Fibroblast of the aortic adventitia (primary cell): ENCODE measurements around the gene FBH1. TPM values are rescaled to one million over a fixed set of nuclear protein-coding genes. Genes with fewer than 3 reads are reported as not detected.

ENCODE experiments used
- DNase-seq: peaks from one replicate; pipeline ENCODE4 v3.0.0-alpha.2; 2010; ENCODE audit warnings: low read depth
- H3K4me3 ChIP-seq: 2 replicates; pipeline ENCODE4 v1.5.1; 2011; ENCODE audit warnings: low read depth, mild to moderate bottlenecking, control low read depth, low read length, moderate library complexity
- total RNA-seq: library from RNA; depleted of rRNA; stranded (reverse); fragments of >200 nt; gene quantifications from 2 replicates; pipeline ENCODE4 v1.2.3, GENCODE V29; 2012; ENCODE audit warnings: low replicate concordance
- TF ChIP-seq, protein P1 (sequence below): IDR thresholded peaks from 2 replicates; pipeline ENCODE4 v1.5.1; 2011; ENCODE audit warnings: mild to moderate bottlenecking, low read length, control low read depth, inconsistent platforms; ENCODE audit not compliant: insufficient read depth

The FBH1 gene
- total RNA-seq, 1 donor: 61.4 TPM

DNA sequence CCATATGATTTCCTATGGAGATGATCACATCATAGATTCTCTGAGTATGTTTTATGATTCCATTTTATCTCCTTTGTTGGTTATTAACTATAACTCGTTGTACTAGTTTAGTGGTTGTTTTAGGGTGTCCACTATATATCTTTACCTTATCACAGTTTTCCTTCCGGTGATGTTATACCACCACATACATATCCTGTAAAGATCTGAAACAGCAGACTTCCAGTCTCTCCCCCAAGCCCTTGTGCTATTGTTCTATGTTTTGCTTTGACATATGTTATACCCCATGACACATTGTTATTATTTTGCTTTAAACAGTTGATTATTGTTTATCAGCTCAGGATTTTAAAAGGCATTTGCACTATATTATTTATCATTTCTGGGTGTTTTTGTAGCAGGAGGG is 80.0 kb downstream of the FBH1 start:
- DNase-seq: no peak
- H3K4me3 ChIP-seq: no peak overlapping the region
- TF ChIP-seq, protein P1, sequence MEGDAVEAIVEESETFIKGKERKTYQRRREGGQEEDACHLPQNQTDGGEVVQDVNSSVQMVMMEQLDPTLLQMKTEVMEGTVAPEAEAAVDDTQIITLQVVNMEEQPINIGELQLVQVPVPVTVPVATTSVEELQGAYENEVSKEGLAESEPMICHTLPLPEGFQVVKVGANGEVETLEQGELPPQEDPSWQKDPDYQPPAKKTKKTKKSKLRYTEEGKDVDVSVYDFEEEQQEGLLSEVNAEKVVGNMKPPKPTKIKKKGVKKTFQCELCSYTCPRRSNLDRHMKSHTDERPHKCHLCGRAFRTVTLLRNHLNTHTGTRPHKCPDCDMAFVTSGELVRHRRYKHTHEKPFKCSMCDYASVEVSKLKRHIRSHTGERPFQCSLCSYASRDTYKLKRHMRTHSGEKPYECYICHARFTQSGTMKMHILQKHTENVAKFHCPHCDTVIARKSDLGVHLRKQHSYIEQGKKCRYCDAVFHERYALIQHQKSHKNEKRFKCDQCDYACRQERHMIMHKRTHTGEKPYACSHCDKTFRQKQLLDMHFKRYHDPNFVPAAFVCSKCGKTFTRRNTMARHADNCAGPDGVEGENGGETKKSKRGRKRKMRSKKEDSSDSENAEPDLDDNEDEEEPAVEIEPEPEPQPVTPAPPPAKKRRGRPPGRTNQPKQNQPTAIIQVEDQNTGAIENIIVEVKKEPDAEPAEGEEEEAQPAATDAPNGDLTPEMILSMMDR: no peak

- H3K4me3 ChIP-seq: no peak overlapping the region
- DNase-seq: no peak
- TF ChIP-seq, protein P1: no peak
Observed at GRCh38 chr10:5970527-5970926, 80.5 kb downstream of the FBH1 start.

- TF ChIP-seq, protein P1: no peak
- peak; percentile 67 for DNase-seq
- no peak overlapping the region for H3K4me3 ChIP-seq
Observed at GRCh38 chr10:5971315-5971832, 81.3 kb downstream of the FBH1 start.

GRCh38 chr10:5971886-5972285 is 81.8 kb downstream of the FBH1 start:
- no peak overlapping the region for H3K4me3 ChIP-seq
- no peak for DNase-seq
- TF ChIP-seq, protein P1: no peak

DNA sequence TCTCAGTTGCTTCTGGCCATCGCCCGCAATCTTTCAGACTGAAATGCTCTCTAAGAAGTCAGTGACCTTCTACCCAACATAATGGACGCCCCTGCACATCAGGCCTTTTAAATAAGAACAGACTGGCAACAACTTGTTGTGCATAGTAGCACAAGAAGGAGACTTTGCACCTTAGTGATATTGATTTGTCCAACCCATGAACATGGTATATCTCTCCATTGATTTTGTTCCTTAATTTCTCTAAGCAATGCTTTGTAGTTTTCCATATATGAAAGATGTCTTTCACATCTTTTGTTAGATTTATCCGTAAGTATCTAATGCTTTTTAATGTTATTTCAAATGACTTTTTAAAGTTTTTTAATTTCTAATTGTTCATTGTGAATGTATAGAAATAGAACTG is 83.0 kb downstream of the FBH1 start:
- no peak overlapping the region for H3K4me3 ChIP-seq
- no peak for DNase-seq
- TF ChIP-seq, protein P1: no peak

GRCh38 chr10:5975641-5976473 is 85.8 kb downstream of the FBH1 start:
- DNase-seq: peak; percentile 45
- peak overlapping the region; percentile 90 for H3K4me3 ChIP-seq
- TF ChIP-seq, protein P1: no peak
